Activated naive CD8-positive, alpha-beta T cell treated with anti-CD3 and anti-CD28 coated beads, Interleukin-2, amount 50 U/mL, for 16 hours (primary cell): ENCODE data around the gene TIMP2.

Source experiments
- DNase-seq: peaks from one replicate; pipeline ENCODE4 v3.0.0-alpha.2; 2020; ENCODE audit warnings: low read depth, low spot score

The TIMP2 gene

GRCh38 chr17:78818932-78819331 is 106.3 kb downstream of the TIMP2 start:
- no peak for DNase-seq

GRCh38 chr17:78818152-78818846 is 106.9 kb downstream of the TIMP2 start:
- no peak for DNase-seq

- DNase-seq, result no peak
Measured at GRCh38 chr17:78817123-78817522, 108.1 kb downstream of the TIMP2 start.

GRCh38 chr17:78815696-78816095 is 109.5 kb downstream of the TIMP2 start:
- no peak for DNase-seq

GRCh38 chr17:78812855-78813254 is 112.3 kb downstream of the TIMP2 start:
- no peak for DNase-seq

- DNase-seq, result no peak
Measured at GRCh38 chr17:78808163-78808562, 117.0 kb downstream of the TIMP2 start.

GRCh38 chr17:78806451-78806850 is 118.7 kb downstream of the TIMP2 start:
- no peak for DNase-seq

GRCh38 chr17:78805301-78805700 is 119.9 kb downstream of the TIMP2 start:
- no peak for DNase-seq

- DNase-seq, result no peak
Measured at GRCh38 chr17:78804777-78805176, 120.4 kb downstream of the TIMP2 start.

GRCh38 chr17:78803186-78803845 is 121.9 kb downstream of the TIMP2 start:
- DNase-seq, result no peak
